Smooth muscle cell of bladder (primary cell): ENCODE data around the gene TREM2. TPM values are rescaled to one million over a fixed set of nuclear protein-coding genes. Genes with fewer than 3 reads are reported as not detected.

Experiments used
- total RNA-seq: library from RNA; depleted of rRNA; stranded (reverse); fragments of >200 nt; gene quantifications from 2 replicates; pipeline ENCODE4 v1.2.3, GENCODE V29; 2014

Gene TREM2
- total RNA-seq, result 0.28 and 0.57 TPM in 2 replicates

DNA sequence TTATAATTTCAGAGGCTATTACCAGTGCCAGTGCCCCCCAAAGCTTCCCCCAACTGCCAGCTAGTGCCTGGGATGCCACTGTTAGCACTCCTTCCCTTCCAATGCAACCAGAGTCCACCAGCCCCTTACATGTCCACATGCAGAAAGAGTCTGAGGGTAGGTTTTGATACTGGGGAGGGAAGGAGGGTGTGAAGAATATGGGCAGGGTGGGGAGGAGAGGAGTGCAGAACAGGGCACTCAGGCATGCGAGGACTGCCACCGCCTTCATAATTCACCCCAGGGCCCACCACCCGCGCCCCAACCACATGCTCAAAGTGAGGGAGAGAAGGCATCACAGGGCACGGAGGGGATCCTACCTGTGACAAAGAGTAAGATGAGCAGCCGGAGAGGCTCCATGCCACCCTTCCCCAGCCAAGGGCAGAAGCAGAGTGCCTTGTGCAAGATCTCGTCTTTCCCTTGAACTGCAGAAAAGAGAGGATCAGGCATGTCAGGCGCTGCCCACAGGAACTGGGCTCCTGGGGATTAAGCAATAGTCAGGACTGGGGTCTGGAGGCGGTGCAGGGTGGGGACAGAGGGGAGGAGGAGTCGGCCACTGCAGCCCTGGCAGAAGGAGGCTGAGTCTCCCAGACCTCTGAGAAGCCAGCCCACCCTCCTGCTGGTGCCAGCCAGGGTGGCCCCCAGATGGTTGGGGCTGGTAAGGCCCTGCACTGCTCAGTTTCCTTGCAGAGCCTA, at the start of gene TREM2:
TREM2 (minus strand) TSS at position 430 of the 732 bp plus-strand sequence; CDS start at position 396, 34 bp downstream.

DNA sequence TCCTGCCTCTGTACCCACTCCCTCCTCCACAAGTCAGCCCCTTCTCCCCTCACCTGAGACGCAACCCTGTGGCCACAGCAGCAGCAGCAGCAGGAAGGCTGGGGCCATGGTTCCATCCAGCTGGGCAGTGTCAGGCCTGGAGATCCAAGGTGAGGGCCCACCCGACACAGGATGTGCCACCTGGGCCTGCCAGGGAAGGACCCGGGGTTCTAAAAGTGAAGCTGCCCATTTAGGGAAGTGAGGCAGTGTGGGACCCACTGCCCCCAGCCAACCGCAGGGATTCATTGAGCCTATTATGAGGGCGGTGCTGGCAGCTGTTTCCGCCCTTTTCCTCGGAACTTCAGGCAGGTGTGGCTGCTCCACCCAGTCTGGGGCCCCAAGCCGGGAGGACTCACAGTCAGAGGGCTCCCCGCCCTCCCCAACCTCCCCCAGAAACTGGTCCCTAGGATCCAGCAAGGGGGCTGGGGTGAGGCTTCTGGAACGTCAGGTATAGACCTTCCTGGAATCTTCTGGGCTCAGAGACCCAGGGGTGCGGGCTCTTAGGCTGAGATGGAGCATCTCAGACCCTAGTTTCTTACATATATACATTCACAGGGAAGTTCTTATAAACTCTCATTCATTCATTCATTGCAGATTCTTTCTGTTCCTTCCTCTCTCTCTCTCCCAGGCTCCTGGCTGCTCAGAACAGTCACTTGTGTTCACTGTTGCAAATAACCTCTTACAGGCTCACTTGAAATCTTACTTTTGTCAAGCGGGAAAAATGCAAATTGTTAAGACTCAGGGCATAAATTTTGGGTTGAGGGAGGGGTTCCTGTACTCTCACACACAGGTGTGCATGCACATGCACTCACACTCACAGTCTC, 38.2 kb upstream of the TREM2 start, which contains the start of gene TREML2:
TREML2 (minus strand) TSS at position 249 of the 863 bp plus-strand sequence; CDS start at position 108, 141 bp downstream.

DNA sequence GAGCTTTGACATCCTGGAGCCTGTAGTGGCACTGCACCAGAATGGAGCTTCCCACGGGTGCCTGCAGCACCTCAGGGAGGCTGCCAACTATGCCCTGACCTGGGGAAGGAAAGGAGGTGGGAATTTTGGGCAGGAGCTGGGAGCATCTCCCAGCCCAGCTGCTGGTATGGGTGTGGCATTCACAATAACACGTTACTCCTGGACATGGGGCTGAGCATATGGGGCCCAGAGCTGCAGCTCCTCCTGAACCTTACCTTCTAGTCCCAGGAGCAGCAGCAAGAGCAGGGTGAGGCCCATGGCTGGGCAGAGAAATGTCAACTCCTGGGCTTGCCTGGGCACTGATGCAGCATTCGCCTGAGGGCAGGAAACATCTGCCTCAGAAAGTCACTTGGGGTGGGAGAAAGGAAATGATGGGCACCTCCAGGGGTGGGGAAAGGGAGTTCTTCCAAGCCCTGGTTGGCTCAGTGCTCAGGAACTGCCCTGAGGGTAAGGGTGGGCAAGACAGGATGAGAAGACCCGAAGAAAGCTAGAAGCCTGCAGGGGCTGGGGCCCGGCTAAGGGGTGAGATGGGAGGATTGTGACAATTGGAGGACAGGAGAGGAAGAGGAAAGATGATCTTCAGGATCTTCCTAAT, 8.8 kb downstream of the TREM2 start, which contains the start of gene TREML1:
TREML1 (minus strand) TSS at position 356 of the 634 bp plus-strand sequence; CDS start at position 297, 59 bp downstream.

Other genes starting within 250 kb of the TREM2 start
- gene UNC5CL, start 123.9 kb downstream of the TREM2 start, total RNA-seq, result under 0.01 and 0.09 TPM in 2 replicates
- not detected in 2 replicates for gene TSPO2, start 120.6 kb downstream of the TREM2 start, total RNA-seq
- not detected in 2 replicates for gene APOBEC2, start 109.9 kb downstream of the TREM2 start, total RNA-seq
- 9.1 and 9.4 TPM in 2 replicates for gene OARD1, start 90.8 kb downstream of the TREM2 start, total RNA-seq
- gene NFYA, start 90.1 kb downstream of the TREM2 start, total RNA-seq, result 10.4 and 11.4 TPM in 2 replicates
- gene TREML1, start 8.8 kb downstream of the TREM2 start, total RNA-seq, result not detected in 2 replicates
- not detected in 2 replicates for gene TREML2, start 38.0 kb upstream of the TREM2 start, total RNA-seq
- gene TREML4, start 65.2 kb upstream of the TREM2 start, total RNA-seq, result 0.14 TPM in 1 of 2 replicates, not detected in the other
- gene TREM1, start 123.6 kb upstream of the TREM2 start, total RNA-seq, result 2.7 and 3.4 TPM in 2 replicates
- gene NCR2, start 172.5 kb upstream of the TREM2 start, total RNA-seq, result not detected in 2 replicates